Adrenal gland (tissue), 12 donors: ENCODE results near the gene CDC14B. TPM values are rescaled to one million over a fixed set of nuclear protein-coding genes. Genes with fewer than 3 reads are reported as not detected.

Source experiments
- DNase-seq, 7 donors: peaks; one replicate each; pipeline ENCODE4 v3.0.0-alpha.2; 2019 to 2020
- H3K27ac ChIP-seq, 5 donors: fragments of 200-600 bp; sonication (generic) in 4 of 5; 1 replicate in 3 of 5; 2 replicates in 2 of 5; pipeline versions ENCODE4 v1.5.1 to v1.8.0; 2016 to 2020; ENCODE audit warnings: mild to moderate bottlenecking in 1 of 5
- H3K27me3 ChIP-seq: fragments of 200-600 bp; 2 replicates; pipeline ENCODE4 v1.8.0; 2021
- H3K36me3 ChIP-seq, 2 donors: fragments of 200-600 bp; replicated peaks in 1 of 2; 1 replicate in 1 of 2; 2 replicates in 1 of 2; pipeline versions ENCODE4 v1.5.1 to v1.8.0; 2018 to 2022
- H3K4me1 ChIP-seq, 2 donors: fragments of 200-600 bp; replicated peaks in 1 of 2; 1 replicate in 1 of 2; 2 replicates in 1 of 2; pipeline versions ENCODE4 v1.5.1 to v1.8.0; 2018 to 2021
- H3K4me3 ChIP-seq, 4 donors: fragments of 200-600 bp; sonication (generic) in 3 of 4; one replicate each; pipeline ENCODE4 v1.5.1; 2016 to 2018
- H3K9me3 ChIP-seq, 3 donors: fragments of 200-600 bp; sonication (generic) in 1 of 3; replicated peaks in 1 of 3; 1 replicate in 2 of 3; 2 replicates in 1 of 3; pipeline versions ENCODE4 v1.5.1 to v1.8.0; 2016 to 2021
- POLR2A ChIP-seq, 2 donors: fragments of 450-650 bp; IDR thresholded peaks; one replicate each; pipeline ENCODE4 v1.6.1; 2017; ENCODE audit warnings: antibody characterized with exemption in 2 of 2, mild to moderate bottlenecking in 2 of 2, moderate library complexity in 1 of 2
- WGBS, 4 donors: extraction: QIAGEN DNeasy Blood & Tissue Kit in 2 of 4; methylation state at CpG; one replicate each; pipeline versions ENCODE4 v1.1.5 to v1.1.7; 2013 to 2017; 5-methylcytosine and 5-hydroxymethylcytosine counted together
- intact Hi-C, 2 donors: fragments of 100-400 bp; cut with DNase I; formaldehyde crosslinking; loops; one replicate each; pipeline versions ENCODE4 v1.14.1 to v1.15.0; 2022 to 2023
- polyA plus RNA-seq, 3 donors: library from polyadenylated mRNA; stranded (reverse); fragments of 200-250 nt in 2 of 3; fragments of 350-450 nt in 1 of 3; fragmentation: Illumina TruSeq in 1 of 3; extraction: RNeasy Lipid Tissue Mini Kit (QIAGEN cat#74804) in 1 of 3; gene quantifications; one replicate each; pipeline ENCODE4 v1.2.3, GENCODE V29; 2013 to 2014
- total RNA-seq, 9 donors: library from RNA; depleted of rRNA in 4 of 9; stranded (reverse); fragments of >200 nt in 4 of 9; fragments of 120-200 nt in 1 of 9; fragmentation: NEBNext Ultra II Directional in 1 of 9; extraction: Animal tissue kit (Norgen Biotek cat#: 25700) in 1 of 9; gene quantifications; one replicate each; pipeline versions ENCODE4 v1.1.0 to v1.2.4, GENCODE V29; 2013 to 2023
- TF ChIP-seq, protein P1 (sequence below), 6 experiments: fragments of 450-650 bp in 4 of 6; fragments of 200-600 bp in 2 of 6; sonication (generic) in 1 of 6; IDR thresholded peaks; 1 replicate in 5 of 6; 2 replicates in 1 of 6; pipeline versions ENCODE4 v1.5.1 to v1.8.0; 2016 to 2021; ENCODE audit warnings: antibody characterized with exemption in 6 of 6, mild to moderate bottlenecking in 2 of 6, moderate library complexity in 1 of 6
- donor health status: healthy with polysubstance abuse.
- donor health status: Bipolar disorder and iron deficiency.
- donor health status: DM: yes; HTN: yes; CAD: no.
- donor health status: DM: no; HTN: no; CAD: no.
- donor health status: DM: no; HTN: no; CAD: no.
- donor health status: DM: yes; HTN: yes; CAD: no.

The CDC14B gene
- total and polyA plus RNA-seq, 12 donors, result 2.1 to 19.1 (median 10.2) TPM

GRCh38 chr9:96502539-96503373 is 116.9 kb downstream of the CDC14B start:
- no peak overlapping the region for H3K4me3 ChIP-seq
- TF ChIP-seq, protein P1, sequence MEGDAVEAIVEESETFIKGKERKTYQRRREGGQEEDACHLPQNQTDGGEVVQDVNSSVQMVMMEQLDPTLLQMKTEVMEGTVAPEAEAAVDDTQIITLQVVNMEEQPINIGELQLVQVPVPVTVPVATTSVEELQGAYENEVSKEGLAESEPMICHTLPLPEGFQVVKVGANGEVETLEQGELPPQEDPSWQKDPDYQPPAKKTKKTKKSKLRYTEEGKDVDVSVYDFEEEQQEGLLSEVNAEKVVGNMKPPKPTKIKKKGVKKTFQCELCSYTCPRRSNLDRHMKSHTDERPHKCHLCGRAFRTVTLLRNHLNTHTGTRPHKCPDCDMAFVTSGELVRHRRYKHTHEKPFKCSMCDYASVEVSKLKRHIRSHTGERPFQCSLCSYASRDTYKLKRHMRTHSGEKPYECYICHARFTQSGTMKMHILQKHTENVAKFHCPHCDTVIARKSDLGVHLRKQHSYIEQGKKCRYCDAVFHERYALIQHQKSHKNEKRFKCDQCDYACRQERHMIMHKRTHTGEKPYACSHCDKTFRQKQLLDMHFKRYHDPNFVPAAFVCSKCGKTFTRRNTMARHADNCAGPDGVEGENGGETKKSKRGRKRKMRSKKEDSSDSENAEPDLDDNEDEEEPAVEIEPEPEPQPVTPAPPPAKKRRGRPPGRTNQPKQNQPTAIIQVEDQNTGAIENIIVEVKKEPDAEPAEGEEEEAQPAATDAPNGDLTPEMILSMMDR (IDR thresholded peaks at IDR 0.05), result no peak
- no peak for TF ChIP-seq POLR2A (IDR thresholded peaks at IDR 0.05)
- H3K36me3 ChIP-seq, result no peaks in the 10 kb centered on the region
- H3K9me3 ChIP-seq, result no peaks in the 10 kb centered on the region
- WGBS, 4 donors, result 72 to 83% (median 77%) methylated on average over 6 of the region's 6 CpGs
- H3K27ac ChIP-seq, result peak overlapping the region in 1 of 5 donors; percentile 32
- DNase-seq, result no peak
- intact Hi-C loops, result no loop called here
- no peaks in the 10 kb centered on the region for H3K4me1 ChIP-seq
- no peaks in the 10 kb centered on the region for H3K27me3 ChIP-seq

DNA sequence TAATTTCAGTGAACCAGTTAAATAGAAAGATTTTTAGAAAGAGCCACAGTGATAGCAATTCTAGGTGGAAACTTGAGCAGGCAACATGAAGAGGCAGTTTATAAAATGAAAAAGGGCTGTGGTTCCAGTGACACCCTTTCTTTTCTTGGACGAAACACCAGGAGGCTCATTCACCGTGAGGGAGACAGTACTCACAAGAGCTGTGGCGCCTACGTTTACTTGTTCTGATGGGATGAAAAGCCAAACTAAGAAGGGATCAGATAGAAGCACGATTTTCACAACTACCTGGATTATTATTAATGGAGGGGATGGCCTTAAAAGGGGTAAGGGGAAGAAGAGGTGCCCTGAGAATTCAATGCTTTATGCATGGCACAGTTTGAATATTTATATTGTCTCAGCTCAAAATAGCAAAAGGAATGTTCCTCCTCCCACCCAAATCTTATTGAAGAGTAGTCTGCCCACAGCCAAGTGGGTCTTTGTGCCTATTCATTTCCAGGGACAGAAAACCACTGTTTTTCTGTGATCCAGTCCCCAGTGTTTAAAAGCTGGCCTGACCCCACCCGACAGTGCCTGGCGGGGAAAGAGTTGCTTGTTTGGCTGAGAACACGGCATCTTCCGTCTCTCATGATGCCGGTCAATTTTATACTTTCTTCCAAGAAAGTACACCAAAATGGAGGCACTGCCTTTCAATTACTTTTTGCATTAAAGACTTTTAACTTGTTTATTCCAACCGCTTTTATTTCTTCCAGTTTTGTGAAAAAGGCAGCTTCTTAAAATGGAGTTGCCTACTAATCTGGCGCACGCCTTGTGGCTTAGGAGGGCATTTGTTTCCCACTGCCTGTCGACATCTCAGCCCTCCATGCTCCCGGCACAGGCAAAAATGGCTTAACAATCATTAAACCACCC is 117.8 kb downstream of the CDC14B start:
- Histone ChIP-seq H3K36me3 (no peaks in the 10 kb centered on the region), H3K9me3 (no peaks in the 10 kb centered on the region), H3K4me1 (no peaks in the 10 kb centered on the region), H3K27ac (no peak overlapping the region), H3K27me3 (no peaks in the 10 kb centered on the region), H3K4me3 (no peak overlapping the region)
- DNase-seq, result no peak
- intact Hi-C loops, result no loop called here
- WGBS, 4 donors, result 92 to 95% (median 95%) methylated on average over 15 of the region's 15 CpGs
- TF ChIP-seq, protein P1 (IDR thresholded peaks at IDR 0.05), result no peak
- TF ChIP-seq POLR2A (IDR thresholded peaks at IDR 0.05), result no peak

DNA sequence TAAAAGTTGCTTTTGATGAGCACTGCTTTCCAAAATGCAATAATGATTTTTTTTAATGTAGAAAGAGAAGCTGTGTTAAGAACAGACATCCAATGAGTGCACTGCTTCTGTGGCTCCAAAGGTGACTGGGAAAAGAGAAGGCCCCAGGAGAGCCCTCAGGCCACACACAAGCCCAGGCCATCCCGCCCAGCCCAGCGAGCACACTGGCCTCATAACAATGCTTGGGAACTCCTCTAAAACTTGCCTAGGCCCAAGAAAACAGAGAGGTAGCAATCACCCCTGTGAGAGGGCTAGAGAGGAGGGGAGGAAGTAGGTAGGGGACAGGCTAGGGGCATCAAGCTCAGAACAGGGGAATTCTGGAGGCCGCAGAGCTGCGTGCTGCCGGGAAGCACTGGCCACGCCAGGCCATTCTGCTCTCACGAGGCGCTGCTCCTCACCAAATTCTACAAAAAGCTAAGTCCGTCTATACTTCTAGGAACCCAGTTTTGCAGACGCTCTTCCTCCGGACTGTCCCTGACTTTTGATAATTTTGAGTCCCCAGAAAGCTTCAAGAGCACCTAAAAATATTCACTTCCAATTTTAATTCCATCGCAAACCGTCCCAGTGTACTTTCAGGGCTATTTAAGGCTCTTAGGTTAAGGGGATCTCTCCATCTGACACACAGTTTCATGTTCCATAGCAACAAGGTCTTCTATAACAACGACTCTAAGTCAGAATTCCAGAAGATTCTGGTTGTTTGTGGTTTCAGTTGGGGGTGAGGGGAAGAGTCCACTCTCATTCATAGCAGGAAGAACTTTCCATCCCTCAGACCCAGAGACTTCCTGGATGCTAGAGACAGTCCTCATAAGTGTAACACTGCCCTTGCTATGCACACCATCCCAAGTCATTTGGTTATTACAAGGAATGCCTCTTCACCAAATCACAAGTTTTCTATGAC is 118.7 kb downstream of the CDC14B start:
- 92 to 95% (median 95%) methylated on average over 14 of the region's 14 CpGs for WGBS, 4 donors
- Histone ChIP-seq H3K4me1 (no peaks in the 10 kb centered on the region), H3K4me3 (no peak overlapping the region), H3K9me3 (no peaks in the 10 kb centered on the region), H3K27me3 (no peaks in the 10 kb centered on the region), H3K27ac (no peak overlapping the region), H3K36me3 (no peaks in the 10 kb centered on the region)
- intact Hi-C loops, result no loop called here
- DNase-seq, result no peak
- TF ChIP-seq, protein P1 (IDR thresholded peaks at IDR 0.05), result no peak
- TF ChIP-seq POLR2A (IDR thresholded peaks at IDR 0.05), result no peak
